Heart left ventricle (tissue), 16 donors: ENCODE measurements around the gene PSMA3. TPM values are rescaled to one million over a fixed set of nuclear protein-coding genes. Genes with fewer than 3 reads are reported as not detected.

Experiments
- ATAC-seq, 4 donors: fragments of 200-7000 bp; cut with Tn5 transposase; one replicate each; pipeline ENCODE4 v1.9.1; 2020 to 2022; ENCODE audit warnings: moderate library complexity in 4 of 4, mild to moderate bottlenecking in 3 of 4, moderate number of reproducible peaks in 1 of 4
- DNase-seq, 5 donors: peaks; one replicate each; pipeline ENCODE4 v3.0.0-alpha.2; 2020
- H3K27ac ChIP-seq, 12 donors: fragments of 200-600 bp; sonication (generic) in 4 of 12; one replicate each; pipeline versions ENCODE4 v1.5.0 to v1.8.0; 2016 to 2022; ENCODE audit warnings: mild to moderate bottlenecking in 2 of 12
- H3K27me3 ChIP-seq, 9 donors: fragments of 200-600 bp; sonication (generic) in 2 of 9; one replicate each; pipeline versions ENCODE4 v1.5.1 to v1.8.0; 2016 to 2022; ENCODE audit warnings: mild to moderate bottlenecking in 3 of 9
- H3K36me3 ChIP-seq, 9 donors: fragments of 200-600 bp; sonication (generic) in 2 of 9; one replicate each; pipeline versions ENCODE4 v1.5.0 to v1.8.0; 2018 to 2022; ENCODE audit warnings: mild to moderate bottlenecking in 2 of 9
- H3K4me1 ChIP-seq, 12 donors: fragments of 200-600 bp; sonication (generic) in 4 of 12; one replicate each; pipeline versions ENCODE4 v1.5.0 to v1.8.0; 2016 to 2022; ENCODE audit warnings: mild to moderate bottlenecking in 3 of 12
- H3K4me3 ChIP-seq, 12 donors: fragments of 200-600 bp; sonication (generic) in 4 of 12; one replicate each; pipeline versions ENCODE4 v1.5.0 to v1.8.0; 2017 to 2022; ENCODE audit warnings: mild to moderate bottlenecking in 9 of 12, moderate library complexity in 4 of 12
- H3K9me3 ChIP-seq, 12 donors: fragments of 200-600 bp; sonication (generic) in 4 of 12; one replicate each; pipeline versions ENCODE4 v1.5.0 to v1.8.0; 2016 to 2022; ENCODE audit warnings: mild to moderate bottlenecking in 1 of 12
- POLR2A ChIP-seq, 2 donors: fragments of 450-650 bp; IDR thresholded peaks; one replicate each; pipeline ENCODE4 v1.6.1; 2017; ENCODE audit warnings: antibody characterized with exemption in 2 of 2, mild to moderate bottlenecking in 2 of 2, moderate library complexity in 2 of 2
- WGBS, 4 donors: extraction: QIAGEN DNeasy Blood & Tissue Kit in 2 of 4; methylation state at CpG; one replicate each; pipeline versions ENCODE4 v1.1.5 to v1.1.7; 2013 to 2018; 5-methylcytosine and 5-hydroxymethylcytosine counted together
- intact Hi-C, 10 donors: fragments of 100-400 bp; cut with DNase I; formaldehyde crosslinking; loops; one replicate each; pipeline versions ENCODE4 v1.11.1 to v1.14.2; 2022
- polyA plus RNA-seq, 2 donors: library from polyadenylated mRNA; stranded (reverse); fragments of 200-250 nt; gene quantifications; one replicate each; pipeline ENCODE4 v1.2.3, GENCODE V29; 2013
- total RNA-seq, 9 donors: library from RNA; depleted of rRNA in 2 of 9; stranded (reverse); fragments of >200 nt in 2 of 9; fragmentation: NEBNext Ultra II Directional in 3 of 9; extraction: Animal tissue kit (Norgen Biotek cat#: 25700) in 3 of 9; gene quantifications; one replicate each; pipeline versions ENCODE4 v1.1.0 to v1.2.4, GENCODE V29; 2016 to 2023
- TF ChIP-seq, protein P1 (sequence below), 12 donors: fragments of 200-600 bp; sonication (generic) in 4 of 12; IDR thresholded peaks; one replicate each; pipeline versions ENCODE4 v1.5.0 to v1.8.0; 2018 to 2022; ENCODE audit warnings: antibody characterized with exemption in 12 of 12, mild to moderate bottlenecking in 5 of 12
- donor health status: ischemic (EF 13 %, LVEDD 7.1; RV severe dilation, severe dysfunction).
- donor health status: healthy with polysubstance abuse.
- donor health status: DM: no; HTN: yes; CAD: no.
- donor health status: DM: no; HTN: no; CAD: no.
- donor health status: ischemic (EF 25% LVEDD 6.9; RV normal size, moderate dysfunction).
- donor health status: ischemic (EF 25% LVEDD 5.7; RV mildly dilated, moderate dysfunction).
- donor health status: healthy.
- donor health status: DM: yes; HTN: yes; CAD: no.
- donor health status: ischemic (EF 35%, LVEDD 5.7; RV mildly dilated, moderate dysfunction).
- donor health status: nonischemic (EF 11% LVEDD 7.7; RV severe dilation, severe dysfunction).
- donor health status: DM: yes; HTN: yes; CAD: no.
- donor health status: PGD.
- donor health status: ischemic (EF 29% LVEDD 5.4; RV normal size, mild dysfunction).
- donor health status: nonischemic (EF 23%, LVEDD 6.1; RV moderate dilation, normal function).

Gene PSMA3
- total and polyA plus RNA-seq, 11 donors: 121 to 232 (median 155) TPM

DNA sequence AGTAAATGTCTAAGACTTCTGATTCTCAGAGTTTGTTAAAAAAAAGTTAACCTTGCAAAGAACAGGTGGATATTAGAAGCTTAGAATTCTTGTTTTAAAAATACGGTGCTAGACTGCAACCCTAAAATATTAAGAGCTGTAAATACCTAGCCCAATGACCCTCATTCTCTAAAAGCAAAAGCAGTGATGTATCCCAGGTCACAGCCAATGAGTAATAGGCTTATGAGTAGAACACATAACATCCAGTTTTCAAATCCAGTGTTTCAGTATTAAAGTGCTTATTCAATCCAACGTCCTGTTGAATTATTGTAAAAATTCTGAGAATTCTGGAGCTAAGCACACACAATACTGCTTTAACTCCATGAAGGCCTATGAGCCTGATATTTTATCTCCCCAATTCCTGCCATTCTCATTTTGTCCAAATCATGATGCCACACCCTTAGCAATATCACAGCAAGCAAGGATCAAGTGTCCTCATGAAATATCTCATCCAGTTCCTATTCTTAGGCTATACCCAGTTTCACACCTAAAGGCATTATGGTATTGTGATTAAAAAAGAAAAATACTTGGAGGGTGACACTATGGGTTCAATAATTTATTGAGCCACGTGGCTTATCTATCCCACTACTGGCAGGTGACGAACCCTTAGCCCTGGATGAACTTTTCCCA lies 38.4 kb downstream of the PSMA3 start:
- DNase-seq (no peak), ATAC-seq (no peak)
- Histone ChIP-seq H3K9me3 (no peaks in the 10 kb centered on the region), H3K4me1 (peaks cover 2 to 50% (median 38%) of the 10 kb centered on the region in 12 donors), H3K4me3 (no peak overlapping the region), H3K27ac (peak overlapping the region in 6 of 12 donors; percentile 1 to 89 (median 46)), H3K36me3 (peaks cover 0 to 90% (median 79%) of the 10 kb centered on the region in 9 donors), H3K27me3 (no peaks in the 10 kb centered on the region)
- TF ChIP-seq, protein P1, sequence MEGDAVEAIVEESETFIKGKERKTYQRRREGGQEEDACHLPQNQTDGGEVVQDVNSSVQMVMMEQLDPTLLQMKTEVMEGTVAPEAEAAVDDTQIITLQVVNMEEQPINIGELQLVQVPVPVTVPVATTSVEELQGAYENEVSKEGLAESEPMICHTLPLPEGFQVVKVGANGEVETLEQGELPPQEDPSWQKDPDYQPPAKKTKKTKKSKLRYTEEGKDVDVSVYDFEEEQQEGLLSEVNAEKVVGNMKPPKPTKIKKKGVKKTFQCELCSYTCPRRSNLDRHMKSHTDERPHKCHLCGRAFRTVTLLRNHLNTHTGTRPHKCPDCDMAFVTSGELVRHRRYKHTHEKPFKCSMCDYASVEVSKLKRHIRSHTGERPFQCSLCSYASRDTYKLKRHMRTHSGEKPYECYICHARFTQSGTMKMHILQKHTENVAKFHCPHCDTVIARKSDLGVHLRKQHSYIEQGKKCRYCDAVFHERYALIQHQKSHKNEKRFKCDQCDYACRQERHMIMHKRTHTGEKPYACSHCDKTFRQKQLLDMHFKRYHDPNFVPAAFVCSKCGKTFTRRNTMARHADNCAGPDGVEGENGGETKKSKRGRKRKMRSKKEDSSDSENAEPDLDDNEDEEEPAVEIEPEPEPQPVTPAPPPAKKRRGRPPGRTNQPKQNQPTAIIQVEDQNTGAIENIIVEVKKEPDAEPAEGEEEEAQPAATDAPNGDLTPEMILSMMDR (IDR thresholded peaks at IDR 0.05): no peak
- no peak for TF ChIP-seq POLR2A (IDR thresholded peaks at IDR 0.05)
- 45 to 59% (median 51%) methylated on average over 4 of the region's 4 CpGs for WGBS, 4 donors
- intact Hi-C loops: loop anchor here in 1 of 10 donors (2.0 kb wide), 1 partner anchor 14 kb away; no protein-coding TSS in a partner anchor

DNA sequence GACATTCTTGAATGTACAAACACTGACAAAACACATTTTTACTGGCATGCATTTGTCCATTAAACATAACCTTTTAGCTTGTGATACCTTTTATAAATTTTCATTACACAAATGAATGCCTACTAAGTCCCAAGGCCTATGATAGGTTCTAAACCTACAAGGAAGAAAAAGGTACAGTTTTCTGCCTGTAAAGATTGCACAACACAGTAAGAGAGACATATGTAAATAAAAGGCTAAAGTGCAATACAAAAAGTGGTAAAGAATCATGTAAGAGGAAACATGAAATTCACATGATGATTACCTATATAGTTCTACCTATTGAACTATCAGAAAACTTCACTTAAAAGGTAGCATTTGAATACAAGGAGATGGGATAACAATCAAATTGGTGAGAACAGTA lies 39.1 kb downstream of the PSMA3 start:
- Histone ChIP-seq H3K4me3 (no peak overlapping the region), H3K9me3 (no peaks in the 10 kb centered on the region), H3K36me3 (peaks cover 0 to 90% (median 79%) of the 10 kb centered on the region in 9 donors), H3K27ac (peak overlapping the region in 3 of 12 donors; percentile 23 to 89 (median 69)), H3K4me1 (peaks cover 2 to 52% (median 40%) of the 10 kb centered on the region in 12 donors), H3K27me3 (no peaks in the 10 kb centered on the region)
- intact Hi-C loops: loop anchor here in 1 of 10 donors (2.0 kb wide), 1 partner anchor 13 kb away; no protein-coding TSS in a partner anchor
- ATAC-seq (no peak), DNase-seq (no peak)
- TF ChIP-seq POLR2A (IDR thresholded peaks at IDR 0.05): no peak
- TF ChIP-seq, protein P1 (IDR thresholded peaks at IDR 0.05): no peak

DNA sequence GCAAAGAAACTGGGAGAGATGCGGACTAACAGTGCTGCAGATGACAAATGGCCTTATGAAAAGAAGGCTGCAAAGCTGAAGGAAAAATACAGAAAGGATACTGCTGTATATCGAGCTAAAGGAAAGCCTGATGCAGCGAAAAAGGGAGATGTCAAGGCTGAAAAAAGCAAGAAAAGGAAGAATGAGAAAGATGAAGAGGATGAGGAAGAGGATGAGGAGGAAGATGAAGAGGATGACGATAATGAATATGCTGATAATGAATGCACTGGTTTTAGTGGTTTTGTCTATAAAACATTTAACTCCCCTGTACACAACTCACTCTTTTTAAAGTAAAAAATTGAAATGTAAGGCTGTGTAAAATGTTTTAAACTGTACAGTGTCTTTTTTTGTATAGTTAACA lies 40.5 kb downstream of the PSMA3 start:
- Histone ChIP-seq H3K27ac (no peak overlapping the region), H3K4me3 (no peak overlapping the region), H3K27me3 (no peaks in the 10 kb centered on the region), H3K36me3 (peaks cover 0 to 90% (median 79%) of the 10 kb centered on the region in 9 donors), H3K4me1 (peaks cover 2 to 60% (median 44%) of the 10 kb centered on the region in 12 donors), H3K9me3 (no peaks in the 10 kb centered on the region)
- 93 to 98% (median 95%) methylated on average over 4 of the region's 4 CpGs for WGBS, 4 donors
- intact Hi-C loops: no loop called here
- DNase-seq (no peak), ATAC-seq (no peak)
- TF ChIP-seq POLR2A (IDR thresholded peaks at IDR 0.05): no peak
- TF ChIP-seq, protein P1 (IDR thresholded peaks at IDR 0.05): no peak

DNA sequence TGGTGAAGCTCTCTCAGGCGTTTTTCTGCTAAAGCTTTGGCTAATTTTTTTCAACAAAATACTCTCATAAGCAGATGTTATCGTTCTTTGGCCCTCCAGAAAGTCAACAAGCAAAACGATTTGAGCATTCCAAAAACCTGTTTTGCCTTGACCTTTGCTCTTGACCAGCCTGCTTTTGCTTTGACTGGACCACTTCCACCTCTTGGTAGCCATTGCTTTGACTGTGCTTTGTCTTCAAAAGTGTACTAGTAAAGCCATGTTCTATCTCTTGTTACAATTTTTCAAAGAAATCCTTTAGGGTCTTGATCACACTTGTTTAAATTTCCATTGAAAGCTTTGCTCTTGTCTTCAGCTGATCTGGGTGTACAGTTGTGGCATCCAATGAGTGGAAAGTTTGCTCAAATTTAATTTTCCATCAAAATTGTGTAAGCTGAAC lies 43.0 kb downstream of the PSMA3 start:
- H3K9me3 ChIP-seq: no peaks in the 10 kb centered on the region
- WGBS, 4 donors: 68 to 79% (median 73%) methylated on average over 3 of the region's 3 CpGs
- no peaks in the 10 kb centered on the region for H3K27me3 ChIP-seq
- ATAC-seq (no peak), DNase-seq (no peak)
- peaks cover 0 to 49% (median 36%) of the 10 kb centered on the region in 12 donors for H3K4me1 ChIP-seq
- peaks cover 0 to 100% (median 98%) of the 10 kb centered on the region in 9 donors for H3K36me3 ChIP-seq
- no peak overlapping the region for H3K27ac ChIP-seq
- no peak overlapping the region for H3K4me3 ChIP-seq
- intact Hi-C loops: no loop called here
- TF ChIP-seq, protein P1 (IDR thresholded peaks at IDR 0.05): no peak
- TF ChIP-seq POLR2A (IDR thresholded peaks at IDR 0.05): no peak
